ENCODE measurements around the gene TRIM68. TPM values are rescaled to one million over a fixed set of nuclear protein-coding genes. Genes with fewer than 3 reads are reported as not detected.

Gene TRIM68
- total RNA-seq, 1 donor from 2014 or later: 11.5 TPM

GRCh38 chr11:4551346-4551979 is 56.6 kb downstream of the TRIM68 start:
- no peak for FAIRE-seq
- H3K27ac Mint-ChIP-seq (ENCODE audit: unreplicated experiment): no peak overlapping the region

More at GRCh38 chr11:4551346-4551979, 56.6 kb downstream of the TRIM68 start:
- Histone ChIP-seq H3K9ac (ENCODE audit: low read length) (no peak overlapping the region), H4K20me1 (ENCODE audit: insufficient read depth, low read length) (no peaks in the 10 kb centered on the region), H3K27ac (ENCODE audit: low read depth, low read length) (no peak overlapping the region), H3K79me2 (ENCODE audit: insufficient read depth, low read length) (no peaks in the 10 kb centered on the region), H3K36me3 (ENCODE audit: insufficient read depth, low read length) (no peaks in the 10 kb centered on the region), H3K4me3 (ENCODE audit: insufficient read depth, low read depth, low read length) (no peak overlapping the region), H3K27me3 (ENCODE audit: insufficient read depth, low read length) (no peaks in the 10 kb centered on the region), H2AFZ (ENCODE audit: low read depth, low read length) (no peak overlapping the region), H3K9me3 (ENCODE audit: insufficient read depth, low read depth, low read length) (no peaks in the 10 kb centered on the region), H3K4me1 (ENCODE audit: insufficient read depth, low read length) (no peaks in the 10 kb centered on the region), H3K4me2 (ENCODE audit: low read length) (no peak overlapping the region)
- H3K4me3 Mint-ChIP-seq (ENCODE audit: unreplicated experiment): no peak overlapping the region
- no peaks in the 10 kb centered on the region for H3K36me3 Mint-ChIP-seq (ENCODE audit: low read depth, unreplicated experiment)
- H3K4me1 Mint-ChIP-seq (ENCODE audit: low read depth, unreplicated experiment): no peaks in the 10 kb centered on the region
- peaks cover 4% of the 10 kb centered on the region for H3K9me3 Mint-ChIP-seq (ENCODE audit: unreplicated experiment)
- no peak for DNase-seq (ENCODE audit: low read depth)
- peak; percentile 13 for TF ChIP-seq CTCF (IDR thresholded peaks at IDR 0.05; ENCODE audit: insufficient read depth, low read depth, low read length)
- no peak for TF ChIP-seq EZH2 (IDR thresholded peaks at IDR 0.05; ENCODE audit: insufficient read depth, low read length)
- H3K27me3 Mint-ChIP-seq (ENCODE audit: low read depth, unreplicated experiment): peaks cover 18% of the 10 kb centered on the region

Other genes with a start within 250 kb of the TRIM68 start
- gene OR52B4, start 239.8 kb downstream of the TRIM68 start, total RNA-seq: not detected in 2 replicates
- gene TRIM21, start 214.5 kb downstream of the TRIM68 start, total RNA-seq: 42.4 and 48.0 TPM in 2 replicates
- gene OR52K2, start 158.9 kb downstream of the TRIM68 start, total RNA-seq: 0.23 TPM in 1 of 2 replicates, not detected in the other
- gene OR52K1, start 125.6 kb downstream of the TRIM68 start, total RNA-seq: 0.14 and 0.20 TPM in 2 replicates
- gene OR52M1, start 63.0 kb downstream of the TRIM68 start, total RNA-seq: not detected in 2 replicates
- gene OR52I2, start 26.5 kb downstream of the TRIM68 start, total RNA-seq: not detected in 2 replicates
- not detected in 2 replicates for gene OR52I1, start 14.2 kb downstream of the TRIM68 start, total RNA-seq
- not detected in 2 replicates for gene OR51D1, start 29.2 kb upstream of the TRIM68 start, total RNA-seq
- gene OR51E1, start 35.8 kb upstream of the TRIM68 start, total RNA-seq: not detected in 2 replicates
- 0.27 and 0.38 TPM in 2 replicates for gene OR51E2, start 89.6 kb upstream of the TRIM68 start, total RNA-seq
- gene MMP26, start 96.6 kb upstream of the TRIM68 start, total RNA-seq: not detected in 2 replicates
- not detected in 2 replicates for gene OR51F1, start 161.7 kb upstream of the TRIM68 start, total RNA-seq
- gene OR52R1, start 196.1 kb upstream of the TRIM68 start, total RNA-seq: not detected in 2 replicates
- not detected in 2 replicates for gene OR51F2, start 213.1 kb upstream of the TRIM68 start, total RNA-seq
- gene OR51S1, start 241.0 kb upstream of the TRIM68 start, total RNA-seq: not detected in 2 replicates

Data from astrocyte (in vitro differentiated cells and primary cell).